Chondrocyte (in vitro differentiated cells): Measurements from ENCODE around the gene STAU1. TPM values are rescaled to one million over a fixed set of nuclear protein-coding genes. Genes with fewer than 3 reads are reported as not detected.
"Not testable (repeated sequence)": the region's sequence is repeated elsewhere in the genome, so short reads cannot be mapped to it uniquely, and the experiment has no call there.

Experiments
- DNase-seq: peaks from one replicate; pipeline ENCODE4 v3.0.0; 2021; ENCODE audit warnings: mixed read lengths, low spot score
- H3K27ac Mint-ChIP-seq: one replicate; pipeline ENCODE4 v1.8.0; 2021; ENCODE audit warnings: mild to moderate bottlenecking, moderate library complexity, mixed read lengths; ENCODE audit not compliant: unreplicated experiment
- H3K27me3 Mint-ChIP-seq: 2 replicates; pipeline ENCODE4 v1.8.0; 2021; ENCODE audit warnings: low read depth, mixed read lengths
- H3K36me3 Mint-ChIP-seq: 2 replicates; pipeline ENCODE4 v1.8.0; 2021; ENCODE audit warnings: low read depth, mixed read lengths
- H3K4me1 Mint-ChIP-seq: 2 replicates; pipeline ENCODE4 v1.8.0; 2021; ENCODE audit warnings: low read depth, mild to moderate bottlenecking, mixed read lengths
- H3K4me3 Mint-ChIP-seq: one replicate; pipeline ENCODE4 v1.8.0; 2021; ENCODE audit warnings: mild to moderate bottlenecking, moderate library complexity, mixed read lengths; ENCODE audit not compliant: unreplicated experiment
- H3K9me3 Mint-ChIP-seq: 2 replicates; pipeline ENCODE4 v1.8.0; 2021; ENCODE audit warnings: low read depth, mixed read lengths
- total RNA-seq: library from RNA; stranded (reverse); gene quantifications from 3 replicates; pipeline ENCODE4 v1.2.1, GENCODE V29; 2021
- TF ChIP-seq, protein P1 (sequence below): fragments of 200-600 bp; sonication (generic); IDR thresholded peaks from 2 replicates; pipeline ENCODE4 v1.5.0; 2021; ENCODE audit warnings: antibody characterized with exemption, mild to moderate bottlenecking, moderate library complexity

Gene STAU1
- total RNA-seq, 1 donor from 2014 or later, result 77.2 TPM

GRCh38 chr20:49186535-49187329 lies 1.4 kb downstream of the STAU1 start:
- Mint-ChIP-seq H3K9me3 (no peaks in the 10 kb centered on the region), H3K4me1 (peaks cover 41% of the 10 kb centered on the region), H3K27ac (peak overlapping the region; percentile 78), H3K36me3 (no peaks in the 10 kb centered on the region), H3K27me3 (no peaks in the 10 kb centered on the region), H3K4me3 (peak overlapping the region; percentile 74)
- TF ChIP-seq, protein P1, sequence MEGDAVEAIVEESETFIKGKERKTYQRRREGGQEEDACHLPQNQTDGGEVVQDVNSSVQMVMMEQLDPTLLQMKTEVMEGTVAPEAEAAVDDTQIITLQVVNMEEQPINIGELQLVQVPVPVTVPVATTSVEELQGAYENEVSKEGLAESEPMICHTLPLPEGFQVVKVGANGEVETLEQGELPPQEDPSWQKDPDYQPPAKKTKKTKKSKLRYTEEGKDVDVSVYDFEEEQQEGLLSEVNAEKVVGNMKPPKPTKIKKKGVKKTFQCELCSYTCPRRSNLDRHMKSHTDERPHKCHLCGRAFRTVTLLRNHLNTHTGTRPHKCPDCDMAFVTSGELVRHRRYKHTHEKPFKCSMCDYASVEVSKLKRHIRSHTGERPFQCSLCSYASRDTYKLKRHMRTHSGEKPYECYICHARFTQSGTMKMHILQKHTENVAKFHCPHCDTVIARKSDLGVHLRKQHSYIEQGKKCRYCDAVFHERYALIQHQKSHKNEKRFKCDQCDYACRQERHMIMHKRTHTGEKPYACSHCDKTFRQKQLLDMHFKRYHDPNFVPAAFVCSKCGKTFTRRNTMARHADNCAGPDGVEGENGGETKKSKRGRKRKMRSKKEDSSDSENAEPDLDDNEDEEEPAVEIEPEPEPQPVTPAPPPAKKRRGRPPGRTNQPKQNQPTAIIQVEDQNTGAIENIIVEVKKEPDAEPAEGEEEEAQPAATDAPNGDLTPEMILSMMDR, result peak; percentile 41
- DNase-seq, result peak; percentile 46

- Mint-ChIP-seq H3K27me3 (no peaks in the 10 kb centered on the region), H3K9me3 (no peaks in the 10 kb centered on the region), H3K4me1 (peaks cover 48% of the 10 kb centered on the region), H3K36me3 (no peaks in the 10 kb centered on the region), H3K27ac (peak overlapping the region; percentile 64), H3K4me3 (no peak overlapping the region)
- no peak for DNase-seq
- TF ChIP-seq, protein P1, result no peak
Measured at GRCh38 chr20:49185071-49185761, 2.9 kb downstream of the STAU1 start.

DNA sequence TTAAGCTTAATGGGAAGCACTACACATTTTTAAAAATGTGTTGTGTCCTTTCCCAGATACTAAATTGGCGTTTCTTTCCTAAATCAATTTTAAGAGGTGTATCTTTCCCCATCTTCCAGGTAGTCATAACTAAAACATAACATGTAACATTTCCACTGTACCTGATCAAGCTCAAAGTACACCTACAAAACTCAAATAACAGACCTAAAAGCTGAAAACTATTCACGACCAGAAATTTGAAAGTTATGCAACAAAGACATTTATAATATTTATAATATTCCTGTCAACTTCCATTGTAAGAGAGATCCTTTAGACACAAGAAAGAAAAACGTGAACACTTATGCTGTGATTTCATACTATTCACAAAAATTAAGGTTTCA lies 3.5 kb downstream of the STAU1 start:
- Mint-ChIP-seq H3K27ac (no peak overlapping the region), H3K4me1 (peaks cover 53% of the 10 kb centered on the region), H3K4me3 (no peak overlapping the region)

DNA sequence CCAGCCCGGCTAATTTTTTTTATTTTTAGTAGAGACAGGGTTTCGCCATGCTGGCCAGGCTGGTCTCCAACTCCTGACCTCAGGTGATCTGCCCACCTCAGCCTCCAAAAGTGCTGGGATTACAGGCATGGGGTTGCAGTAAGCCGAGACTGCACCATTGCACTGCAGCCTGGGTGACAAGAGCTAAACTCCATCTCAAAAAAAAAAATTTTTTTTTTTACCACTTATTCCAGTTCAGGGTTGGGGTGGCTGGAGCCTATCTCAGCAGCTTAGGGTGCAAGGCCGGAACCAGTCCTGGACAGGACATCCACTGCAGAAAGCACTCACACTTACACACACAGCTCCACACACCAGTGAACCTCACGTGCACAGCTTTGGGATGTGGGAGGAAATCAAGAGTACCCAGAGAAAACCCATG lies 4.0 kb downstream of the STAU1 start:
- not testable (repeated sequence) for H3K4me3 Mint-ChIP-seq, H3K27me3 Mint-ChIP-seq, H3K27ac Mint-ChIP-seq, DNase-seq, H3K36me3 Mint-ChIP-seq, H3K9me3 Mint-ChIP-seq
- H3K4me1 Mint-ChIP-seq, result peaks cover 59% of the 10 kb centered on the region

More for the DNA sequence above, 3.5 kb downstream of the STAU1 start:
- Mint-ChIP-seq H3K36me3 (no peaks in the 10 kb centered on the region), H3K9me3 (no peaks in the 10 kb centered on the region), H3K27me3 (no peaks in the 10 kb centered on the region)
- no peak for DNase-seq
- TF ChIP-seq, protein P1, result no peak

- H3K36me3 Mint-ChIP-seq, result no peaks in the 10 kb centered on the region
- no peak overlapping the region for H3K4me3 Mint-ChIP-seq
- peaks cover 56% of the 10 kb centered on the region for H3K4me1 Mint-ChIP-seq
- H3K27ac Mint-ChIP-seq, result peak overlapping the region; percentile 2
- TF ChIP-seq, protein P1, result no peak
- no peaks in the 10 kb centered on the region for H3K27me3 Mint-ChIP-seq
- no peaks in the 10 kb centered on the region for H3K9me3 Mint-ChIP-seq
- DNase-seq, result no peak
Measured at GRCh38 chr20:49183444-49183843, 4.7 kb downstream of the STAU1 start.
